ENCODE measurements around the gene ADCY7. TPM values are rescaled to one million over a fixed set of nuclear protein-coding genes. Genes with fewer than 3 reads are reported as not detected.

Gene ADCY7
- total RNA-seq, 1 donor from 2014 or later = 4.6 TPM

- Mint-ChIP-seq H3K36me3 (ENCODE audit: unreplicated experiment) (no peaks in the 10 kb centered on the region), H3K4me3 (ENCODE audit: unreplicated experiment) (no peak overlapping the region), H3K27ac (ENCODE audit: unreplicated experiment) (no peak overlapping the region), H3K27me3 (ENCODE audit: unreplicated experiment) (no peaks in the 10 kb centered on the region), H3K9me3 (ENCODE audit: unreplicated experiment) (peaks cover 3% of the 10 kb centered on the region), H3K4me1 (ENCODE audit: unreplicated experiment) (peaks cover 33% of the 10 kb centered on the region)
- no peak for DNase-seq (ENCODE audit: extremely low spot score, unreplicated experiment)
- TF ChIP-seq CTCF (IDR thresholded peaks at IDR 0.05) = no peak
These were observed 2.1 kb upstream of the ADCY7 start for GRCh38 chr16:50263940-50264929.

DNA sequence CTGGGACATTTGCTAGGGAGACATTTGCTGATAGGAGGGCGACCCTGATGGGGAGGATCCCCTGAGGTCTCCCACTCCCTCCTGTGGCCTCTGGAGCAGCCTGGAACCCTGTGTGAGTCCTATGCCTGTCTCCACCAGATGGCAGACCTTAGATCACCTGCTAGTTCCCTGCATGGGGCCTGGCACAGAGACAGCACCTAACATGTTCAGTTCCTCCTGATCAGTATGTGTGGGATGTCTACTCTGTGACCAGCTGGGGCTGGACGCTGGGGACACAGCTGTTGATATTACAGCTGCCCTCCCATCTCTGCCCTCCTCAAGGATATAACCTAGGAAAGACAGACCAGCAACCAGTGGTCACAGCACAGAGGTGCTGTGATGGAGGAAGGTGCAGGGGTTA, 1.1 kb upstream of the ADCY7 start:
- peaks cover 24% of the 10 kb centered on the region for H3K4me1 Mint-ChIP-seq (ENCODE audit: unreplicated experiment)

DNA sequence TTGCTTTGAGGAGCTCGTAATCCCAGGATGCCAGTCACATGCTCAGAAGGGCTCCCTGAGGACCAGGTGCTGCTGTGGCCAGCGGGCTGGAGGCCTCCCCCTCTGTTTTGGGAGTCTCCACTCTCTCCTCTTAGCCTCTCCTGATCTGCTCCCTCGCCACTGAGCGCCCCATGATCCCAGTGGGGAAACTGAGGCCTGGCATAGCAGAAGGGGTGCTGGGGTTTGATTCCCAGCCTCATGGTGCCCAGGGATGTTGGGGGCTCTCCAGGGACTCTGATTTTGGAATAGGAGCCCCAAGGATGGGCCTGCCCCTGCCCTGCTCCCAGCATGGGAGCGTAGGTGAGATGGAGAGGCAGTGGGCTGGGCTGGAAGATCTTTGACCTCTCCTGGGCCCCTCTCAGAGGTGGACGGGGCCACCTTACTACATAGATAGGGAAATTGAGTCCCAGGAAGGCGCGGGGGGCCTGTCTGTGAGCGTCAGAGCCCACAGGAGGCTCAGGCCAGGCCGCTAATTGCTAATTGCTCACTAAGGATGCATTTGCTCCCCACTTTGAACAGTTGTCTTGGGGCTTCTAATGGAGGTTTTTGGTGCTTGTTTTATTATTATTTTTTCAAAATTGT, 525 bp upstream of the ADCY7 start:
- peak overlapping the region; percentile 66 for H3K27ac Mint-ChIP-seq (ENCODE audit: unreplicated experiment)
- H3K27me3 Mint-ChIP-seq (ENCODE audit: unreplicated experiment) = no peaks in the 10 kb centered on the region
- H3K36me3 Mint-ChIP-seq (ENCODE audit: unreplicated experiment) = no peaks in the 10 kb centered on the region
- H3K9me3 Mint-ChIP-seq (ENCODE audit: unreplicated experiment) = peaks cover 3% of the 10 kb centered on the region
- TF ChIP-seq CTCF (IDR thresholded peaks at IDR 0.05) = no peak
- no peak for DNase-seq (ENCODE audit: extremely low spot score, unreplicated experiment)
- no peak overlapping the region for H3K4me3 Mint-ChIP-seq (ENCODE audit: unreplicated experiment)
- peaks cover 24% of the 10 kb centered on the region for H3K4me1 Mint-ChIP-seq (ENCODE audit: unreplicated experiment)

More for the DNA sequence above, 1.1 kb upstream of the ADCY7 start:
- Mint-ChIP-seq H3K9me3 (ENCODE audit: unreplicated experiment) (peaks cover 3% of the 10 kb centered on the region), H3K27me3 (ENCODE audit: unreplicated experiment) (no peaks in the 10 kb centered on the region), H3K27ac (ENCODE audit: unreplicated experiment) (peak overlapping the region; percentile 25), H3K4me3 (ENCODE audit: unreplicated experiment) (no peak overlapping the region), H3K36me3 (ENCODE audit: unreplicated experiment) (no peaks in the 10 kb centered on the region)
- no peak for DNase-seq (ENCODE audit: extremely low spot score, unreplicated experiment)
- TF ChIP-seq CTCF (IDR thresholded peaks at IDR 0.05) = no peak

- no peak overlapping the region for H3K4me3 Mint-ChIP-seq (ENCODE audit: unreplicated experiment)
These were observed 840 bp downstream of the ADCY7 start for GRCh38 chr16:50267151-50267631.

More at GRCh38 chr16:50267151-50267631, 840 bp downstream of the ADCY7 start:
- Mint-ChIP-seq H3K36me3 (ENCODE audit: unreplicated experiment) (no peaks in the 10 kb centered on the region), H3K4me1 (ENCODE audit: unreplicated experiment) (peaks cover 24% of the 10 kb centered on the region), H3K27ac (ENCODE audit: unreplicated experiment) (no peak overlapping the region), H3K27me3 (ENCODE audit: unreplicated experiment) (no peaks in the 10 kb centered on the region), H3K9me3 (ENCODE audit: unreplicated experiment) (peaks cover 3% of the 10 kb centered on the region)
- DNase-seq (ENCODE audit: extremely low spot score, unreplicated experiment) = no peak
- no peak for TF ChIP-seq CTCF (IDR thresholded peaks at IDR 0.05)

All from osteocyte (in vitro differentiated cells).